Vagina (tissue), 2 donors: ENCODE results near the gene SATB1. TPM values are rescaled to one million over a fixed set of nuclear protein-coding genes. Genes with fewer than 3 reads are reported as not detected.

Experiments used
- DNase-seq, 2 donors: peaks; one replicate each; pipeline ENCODE4 v3.0.0-alpha.2; 2017; ENCODE audit errors: extremely low spot score in 2 of 2
- H3K27ac ChIP-seq: fragments of 200-600 bp; sonication (generic); one replicate; pipeline ENCODE4 v1.5.1; 2019
- H3K27me3 ChIP-seq: fragments of 200-600 bp; sonication (generic); one replicate; pipeline ENCODE4 v1.5.1; 2019
- H3K36me3 ChIP-seq, 2 donors: fragments of 200-600 bp; sonication (generic); one replicate each; pipeline ENCODE4 v1.5.1; 2017 to 2019
- H3K4me1 ChIP-seq: fragments of 200-600 bp; sonication (generic); one replicate; pipeline ENCODE4 v1.5.1; 2019
- H3K4me3 ChIP-seq, 2 donors: fragments of 200-600 bp; sonication (generic); 1 replicate in 1 of 2; 2 replicates in 1 of 2; pipeline ENCODE4 v1.5.1; 2016 to 2019
- H3K9me3 ChIP-seq: fragments of 200-600 bp; sonication (generic); one replicate; pipeline ENCODE4 v1.5.1; 2019
- CTCF ChIP-seq, 3 experiments: fragments of 450-650 bp in 2 of 3; fragments of 200-600 bp in 1 of 3; sonication (generic) in 1 of 3; IDR thresholded peaks; one replicate each; pipeline ENCODE4 v1.5.1; 2017 to 2019; ENCODE audit warnings: antibody characterized with exemption in 3 of 3, mild to moderate bottlenecking in 2 of 3, moderate library complexity in 2 of 3
- POLR2A ChIP-seq, 2 donors: fragments of 450-650 bp; IDR thresholded peaks; one replicate each; pipeline ENCODE4 v1.6.1; 2017; ENCODE audit warnings: antibody characterized with exemption in 2 of 2, mild to moderate bottlenecking in 2 of 2, moderate library complexity in 2 of 2
- POLR2AphosphoS5 ChIP-seq, 2 donors: sonication (generic); formaldehyde crosslinking; IDR thresholded peaks; one replicate each; pipeline ENCODE4 v1.9.0; 2017; ENCODE audit warnings: antibody characterized with exemption in 2 of 2, mild to moderate bottlenecking in 2 of 2, low read depth in 1 of 2; ENCODE audit not compliant: insufficient read depth in 1 of 2
- intact Hi-C: fragments of 100-400 bp; cut with DNase I; formaldehyde crosslinking; loops from one replicate; pipeline ENCODE4 v1.15.1; 2023
- total RNA-seq: library from RNA; depleted of rRNA; stranded (reverse); fragments of >200 nt; gene quantifications from one replicate; pipeline ENCODE4 v1.2.3, GENCODE V29; 2016

Gene SATB1
- total RNA-seq, 1 donor from 2014 or later, result 51.3 TPM

DNA sequence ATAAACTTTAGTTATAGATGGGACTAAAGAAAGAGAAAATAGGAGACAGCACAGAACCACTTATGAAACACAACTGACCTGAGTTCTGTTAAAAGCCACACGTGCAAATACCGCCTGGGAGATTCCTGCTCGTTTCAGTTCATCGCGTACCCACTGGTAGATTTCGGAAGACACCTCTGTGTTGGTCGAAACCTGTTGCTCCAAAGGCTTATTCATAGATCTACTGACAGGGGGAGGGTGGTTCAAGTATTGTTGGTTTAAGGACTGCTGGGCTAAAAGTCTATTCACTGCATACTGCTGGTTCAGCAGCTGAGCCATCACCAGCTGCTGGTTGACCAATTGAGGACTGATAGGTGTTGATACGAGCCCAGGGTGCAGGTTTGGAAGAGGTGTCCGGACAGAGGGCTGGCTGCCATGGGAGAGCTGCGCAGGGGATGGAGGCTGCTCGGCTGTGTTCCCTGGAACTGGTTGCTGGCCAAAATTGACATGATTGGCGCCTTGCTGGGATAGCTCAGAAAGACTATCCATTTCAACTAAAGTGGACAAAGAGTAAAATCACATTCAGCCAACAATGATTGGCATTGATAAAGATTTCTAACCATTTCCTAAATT, 30.6 kb downstream of the SATB1 start:
- DNase-seq, result no peak
- TF ChIP-seq POLR2AphosphoS5 (IDR thresholded peaks at IDR 0.05; ENCODE audit: insufficient read depth in 1 of 2, low read depth in 1 of 2), result no peak
- no peak for TF ChIP-seq POLR2A (IDR thresholded peaks at IDR 0.05)
- TF ChIP-seq CTCF (IDR thresholded peaks at IDR 0.05), result no peak
- Histone ChIP-seq H3K4me3 (no peak overlapping the region), H3K27ac (no peak overlapping the region), H3K27me3 (no peaks in the 10 kb centered on the region), H3K4me1 (no peaks in the 10 kb centered on the region), H3K36me3 (no peaks in the 10 kb centered on the region), H3K9me3 (no peaks in the 10 kb centered on the region)
- intact Hi-C loops, result no loop called here

DNA sequence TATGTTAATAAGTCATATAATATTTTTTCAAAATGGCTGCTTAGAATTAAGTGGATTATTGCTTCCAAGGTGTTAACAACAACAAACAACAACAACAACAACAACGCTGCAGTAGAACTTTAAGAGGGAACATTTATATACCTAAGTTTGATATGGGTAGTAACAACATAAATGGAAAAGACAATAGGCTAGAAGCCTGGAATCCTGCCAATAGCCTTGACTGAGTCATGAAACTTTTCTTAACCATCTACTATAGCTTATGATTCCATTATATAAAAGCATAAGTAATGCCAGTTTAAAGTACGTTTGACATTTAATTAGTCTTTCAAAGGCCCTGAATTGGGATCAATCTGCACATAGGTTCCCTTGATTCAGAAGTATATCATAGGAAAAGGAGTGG, 31.2 kb downstream of the SATB1 start:
- Histone ChIP-seq H3K4me3 (no peak overlapping the region), H3K36me3 (no peaks in the 10 kb centered on the region), H3K27me3 (no peaks in the 10 kb centered on the region), H3K9me3 (no peaks in the 10 kb centered on the region), H3K4me1 (no peaks in the 10 kb centered on the region), H3K27ac (no peak overlapping the region)
- intact Hi-C loops, result no loop called here
- TF ChIP-seq POLR2A (IDR thresholded peaks at IDR 0.05) (no peak), CTCF (IDR thresholded peaks at IDR 0.05) (no peak), POLR2AphosphoS5 (IDR thresholded peaks at IDR 0.05; ENCODE audit: insufficient read depth in 1 of 2, low read depth in 1 of 2) (no peak)
- no peak for DNase-seq

DNA sequence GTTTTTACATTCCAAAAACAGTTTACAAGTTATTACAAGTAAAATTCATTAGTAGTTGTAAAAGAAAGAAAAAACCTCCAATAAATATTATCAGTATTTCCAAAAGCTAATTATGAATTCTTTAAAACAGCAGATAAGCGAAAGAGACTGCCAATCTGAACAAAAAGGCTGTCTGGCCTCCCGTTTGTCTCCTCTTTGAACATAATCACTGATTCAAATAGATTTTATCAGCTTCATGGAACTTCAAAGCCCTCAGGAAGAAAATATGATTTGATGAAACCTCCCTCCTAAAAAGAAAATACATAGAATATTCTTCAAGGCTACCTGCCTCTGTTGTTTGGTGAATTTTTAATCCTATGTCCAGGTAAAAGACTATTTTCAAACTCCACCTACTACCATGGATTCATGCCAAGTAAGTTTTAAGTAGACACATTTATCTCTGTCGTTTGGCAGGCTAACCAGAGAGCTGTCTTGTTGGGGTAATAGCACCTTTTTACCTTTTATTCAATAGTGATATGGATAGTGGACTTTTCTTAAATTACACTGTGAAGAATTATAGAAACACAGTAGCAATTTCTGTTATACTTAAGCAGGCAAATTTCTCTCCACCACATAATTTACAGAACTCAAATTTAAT, 35.0 kb downstream of the SATB1 start:
- DNase-seq, result no peak
- no peaks in the 10 kb centered on the region for H3K4me1 ChIP-seq
- peaks cover 0 to 7% of the 10 kb centered on the region in 2 donors for H3K36me3 ChIP-seq
- no peaks in the 10 kb centered on the region for H3K27me3 ChIP-seq
- no peak overlapping the region for H3K4me3 ChIP-seq
- no peak for TF ChIP-seq POLR2AphosphoS5 (IDR thresholded peaks at IDR 0.05; ENCODE audit: insufficient read depth in 1 of 2, low read depth in 1 of 2)
- no peak for TF ChIP-seq POLR2A (IDR thresholded peaks at IDR 0.05)
- no peak for TF ChIP-seq CTCF (IDR thresholded peaks at IDR 0.05)
- no peak overlapping the region for H3K27ac ChIP-seq
- H3K9me3 ChIP-seq, result no peaks in the 10 kb centered on the region
- intact Hi-C loops, result no loop called here

- Histone ChIP-seq H3K4me1 (no peaks in the 10 kb centered on the region), H3K9me3 (no peaks in the 10 kb centered on the region), H3K4me3 (no peak overlapping the region), H3K36me3 (peaks cover 0 to 13% of the 10 kb centered on the region in 2 donors), H3K27me3 (no peaks in the 10 kb centered on the region), H3K27ac (no peak overlapping the region)
- intact Hi-C loops, result no loop called here
- TF ChIP-seq CTCF (IDR thresholded peaks at IDR 0.05) (peak in 2 of 3 experiments; percentile 19 to 36), POLR2A (IDR thresholded peaks at IDR 0.05) (no peak)
- no peak for DNase-seq
These were observed 35.9 kb downstream of the SATB1 start for GRCh38 chr3:18389108-18389733.
